Measurements from ENCODE around the gene ADAMTS2.

ADAMTS2 gene

GRCh38 chr5:179309383-179309670 is 35.9 kb downstream of the ADAMTS2 start:
- no peak for DNase-seq

- no peak for DNase-seq
Measured at GRCh38 chr5:179308563-179309382, 36.5 kb downstream of the ADAMTS2 start.

GRCh38 chr5:179307931-179308471 is 37.3 kb downstream of the ADAMTS2 start:
- DNase-seq: no peak

- DNase-seq: no peak
Measured at GRCh38 chr5:179307013-179307800, 38.1 kb downstream of the ADAMTS2 start.

- no peak for DNase-seq
Measured at GRCh38 chr5:179306191-179307012, 38.9 kb downstream of the ADAMTS2 start.

- DNase-seq: no peak
Measured at GRCh38 chr5:179304871-179305270, 40.4 kb downstream of the ADAMTS2 start.

GRCh38 chr5:179304466-179304865 is 40.8 kb downstream of the ADAMTS2 start:
- DNase-seq: no peak

GRCh38 chr5:179303451-179304200 is 41.6 kb downstream of the ADAMTS2 start:
- no peak for DNase-seq

- DNase-seq: no peak
Measured at GRCh38 chr5:179302499-179303185, 42.6 kb downstream of the ADAMTS2 start.

GRCh38 chr5:179301796-179302195 is 43.5 kb downstream of the ADAMTS2 start:
- no peak for DNase-seq

GRCh38 chr5:179301376-179301775 is 43.9 kb downstream of the ADAMTS2 start:
- DNase-seq: no peak

- DNase-seq: no peak
Measured at GRCh38 chr5:179300581-179301180, 44.6 kb downstream of the ADAMTS2 start.

GRCh38 chr5:179298181-179298993 is 46.9 kb downstream of the ADAMTS2 start:
- DNase-seq: no peak

GRCh38 chr5:179297486-179298180 is 47.6 kb downstream of the ADAMTS2 start:
- DNase-seq: no peak

- no peak for DNase-seq
Measured at GRCh38 chr5:179297026-179297425, 48.2 kb downstream of the ADAMTS2 start.

- DNase-seq: no peak
Measured at GRCh38 chr5:179296150-179296821, 49.0 kb downstream of the ADAMTS2 start.

GRCh38 chr5:179295778-179296149 is 49.5 kb downstream of the ADAMTS2 start:
- DNase-seq: no peak

- no peak for DNase-seq
Measured at GRCh38 chr5:179294891-179295777, 50.1 kb downstream of the ADAMTS2 start.

All from CD4-positive, alpha-beta T cell treated with Interleukin-12 subunit alpha and Interleukin-12 subunit beta, for 1 hour (primary cell).